NCI-H1092 treated with DMSO at 0.1 percent for 48 hours (cell line): Measurements from ENCODE around the gene CREBL2.

Source experiments
- DNase-seq: peaks from one replicate; lab custom pipeline; 2025; lab: John Stamatoyannopoulos, UW

Gene CREBL2

DNA sequence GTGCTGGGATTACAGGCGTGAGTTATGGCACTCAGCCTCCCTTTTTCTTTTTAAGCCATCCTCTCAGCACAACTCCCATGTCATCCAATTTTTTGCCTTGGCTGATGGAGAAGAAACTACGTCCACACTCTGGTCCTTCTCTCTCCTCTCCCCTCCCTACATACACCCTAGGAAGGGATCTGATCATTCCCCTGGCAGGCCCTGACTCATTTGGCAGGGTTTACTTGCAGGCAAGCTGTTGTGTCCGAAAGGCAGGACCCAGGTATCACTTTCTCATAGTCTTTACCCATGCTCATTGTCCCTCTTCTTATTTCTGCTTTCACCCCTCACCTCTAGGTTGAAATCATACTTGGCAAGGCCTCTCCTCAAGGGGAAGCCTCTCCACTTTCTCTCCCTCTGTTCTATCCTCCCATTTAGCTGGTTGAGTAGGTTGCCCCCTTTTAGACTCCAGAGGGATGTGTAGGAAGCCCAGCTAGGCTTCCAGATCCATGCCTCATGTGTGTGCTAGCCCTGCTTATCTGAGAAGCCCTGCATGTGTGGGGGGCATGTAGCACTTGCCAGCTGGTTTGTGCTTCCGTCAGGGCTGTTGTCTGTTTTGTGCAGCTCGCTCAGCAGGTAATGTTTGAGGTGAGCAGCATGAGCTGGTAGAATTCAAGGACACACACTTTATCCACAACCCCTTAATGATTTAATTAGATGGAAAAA, 69.5 kb downstream of the CREBL2 start:
- DNase-seq, result no peak

DNA sequence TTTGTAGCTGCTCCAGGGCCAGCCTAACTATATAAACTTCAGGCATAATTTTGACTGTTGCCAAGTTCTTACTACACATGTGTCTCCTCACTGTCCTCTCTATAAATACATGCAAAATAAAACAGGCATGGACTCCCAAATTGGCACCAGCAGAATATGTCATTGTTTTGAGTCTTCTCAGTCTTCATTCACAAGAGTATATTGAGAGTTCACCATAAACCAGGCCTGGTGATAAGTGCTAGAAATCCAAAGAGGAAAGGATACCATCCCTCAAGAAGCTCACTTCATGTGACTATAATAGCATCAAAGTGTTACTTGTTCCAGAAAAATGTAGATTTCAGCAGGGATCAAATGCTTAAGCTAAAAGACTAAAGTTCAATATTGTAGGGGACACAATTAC, 70.6 kb downstream of the CREBL2 start:
- DNase-seq, result no peak

- no peak for DNase-seq
These were observed 71.5 kb downstream of the CREBL2 start for GRCh38 chr12:12683136-12683697.

DNA sequence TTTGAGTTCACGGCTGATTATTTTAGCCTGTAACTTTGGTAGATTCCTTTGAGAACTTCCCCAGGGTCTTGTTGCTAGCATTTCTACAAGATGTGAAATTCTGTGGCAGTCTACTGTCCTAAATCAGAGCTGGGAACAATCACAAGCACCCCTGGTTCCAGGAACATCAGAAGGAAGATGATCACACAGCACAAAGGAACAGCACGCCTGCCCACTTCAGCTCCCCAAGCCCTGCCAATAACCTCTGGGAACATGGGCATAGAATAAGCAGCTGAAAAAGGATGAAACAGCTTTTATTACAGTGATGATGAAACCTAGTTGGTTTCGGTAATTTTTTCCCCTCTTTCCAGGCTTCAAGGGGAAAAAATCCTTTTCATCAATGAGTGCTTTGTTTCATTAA, 72.0 kb downstream of the CREBL2 start:
- DNase-seq, result peak; percentile 64

DNA sequence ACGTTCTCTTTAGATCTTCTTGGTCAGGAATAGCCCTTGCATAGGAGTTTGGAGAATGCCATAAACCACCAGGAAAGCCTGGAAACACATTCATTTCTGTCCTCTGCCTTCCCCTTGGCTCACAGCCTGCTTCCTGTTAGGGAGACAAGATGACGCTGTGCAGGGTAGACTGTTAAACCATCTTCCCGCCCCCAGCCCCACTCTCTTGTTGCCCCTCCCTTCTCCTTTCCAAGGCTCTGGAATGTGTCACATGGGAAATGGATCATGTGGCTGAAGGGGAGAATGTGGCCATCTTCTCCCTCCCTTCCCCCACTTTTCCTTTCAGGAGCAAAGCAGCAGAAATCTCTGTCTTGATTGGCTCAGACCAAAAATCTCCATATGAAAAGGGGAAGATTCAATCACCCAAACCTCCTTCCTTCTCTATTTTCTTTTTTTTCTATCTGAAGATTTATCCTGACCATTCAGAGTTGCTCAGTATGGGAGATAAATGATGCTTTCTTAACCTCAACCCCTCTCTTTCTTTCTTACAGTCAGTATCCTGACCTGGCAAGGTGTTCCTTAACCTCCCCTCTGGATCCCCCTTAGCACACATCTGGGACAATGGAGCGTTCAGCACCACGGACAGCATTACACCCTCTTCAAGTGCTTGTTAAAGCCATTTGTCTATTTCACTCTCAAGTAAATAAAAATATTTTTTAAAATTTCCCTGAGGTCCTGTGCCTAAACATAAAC, 72.9 kb downstream of the CREBL2 start:
- DNase-seq, result peak; percentile 85

DNA sequence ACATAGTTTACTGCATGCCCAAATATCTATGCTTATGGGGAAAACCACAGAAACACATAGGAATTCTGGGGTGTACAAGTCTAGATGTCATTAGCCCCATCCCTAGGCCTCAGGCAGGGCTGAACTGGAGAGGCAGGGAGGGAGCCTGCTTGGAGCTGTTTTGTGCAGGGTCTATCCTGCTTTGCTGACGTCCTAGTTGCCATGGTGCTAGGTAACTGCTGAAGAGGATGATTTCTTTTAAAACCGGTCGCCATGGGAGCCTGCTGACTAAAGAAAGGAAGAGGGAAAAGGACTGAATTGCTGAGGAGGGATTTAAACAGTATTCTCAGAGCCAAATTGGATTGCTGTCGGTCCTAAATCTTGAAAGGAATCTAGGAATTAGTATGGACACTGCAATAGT, 73.6 kb downstream of the CREBL2 start:
- DNase-seq, result peak; percentile 82

DNA sequence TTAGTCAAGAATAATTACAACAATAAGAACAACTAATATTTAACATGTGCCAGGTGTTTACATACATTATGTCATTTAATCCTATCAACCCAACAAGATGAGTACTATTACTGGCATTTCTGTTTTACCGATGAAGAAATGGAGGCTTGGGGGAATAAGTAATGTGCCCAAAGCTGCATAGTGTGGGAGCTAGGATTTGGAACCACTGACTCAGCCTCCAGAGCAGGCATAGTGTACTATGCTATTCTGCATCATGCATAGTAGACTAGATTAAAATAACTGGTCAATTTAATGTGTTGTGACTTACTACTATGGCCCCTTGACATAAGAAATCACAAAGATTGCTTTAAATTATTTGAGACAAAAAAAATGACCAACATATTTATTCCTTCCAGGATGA, 74.8 kb downstream of the CREBL2 start:
- no peak for DNase-seq

GRCh38 chr12:12686925-12687324, 75.2 kb downstream of the CREBL2 start:
- DNase-seq, result no peak

DNA sequence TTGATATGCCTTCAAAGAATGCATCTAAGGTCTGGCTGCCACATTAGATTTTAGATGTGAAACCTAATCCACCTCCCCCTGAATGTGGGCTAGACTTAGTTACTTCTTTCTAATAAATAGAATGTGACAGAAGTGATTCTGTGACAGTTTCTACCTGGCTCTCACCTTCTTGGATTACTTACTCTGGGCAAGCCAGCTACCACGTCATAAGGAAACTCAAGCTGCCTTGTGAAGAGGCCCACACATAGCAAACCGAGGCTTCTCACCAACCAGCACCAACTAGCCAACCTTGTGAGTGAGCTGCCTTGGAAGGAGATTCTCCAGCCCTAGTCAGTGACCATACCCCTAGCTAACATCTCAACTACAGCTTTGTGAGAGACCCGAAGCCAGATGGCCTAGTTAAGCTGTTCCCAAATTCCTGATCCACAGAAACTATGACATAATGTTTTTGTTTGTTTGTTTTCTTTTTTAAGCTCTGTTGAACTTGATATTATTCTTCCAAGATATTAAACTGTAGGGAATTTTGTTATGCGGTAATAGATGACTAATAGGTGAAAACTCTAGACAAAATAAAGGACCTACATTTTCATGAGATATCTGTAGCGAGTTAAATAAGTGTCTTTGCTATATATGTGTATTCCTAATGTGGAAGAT, 78.1 kb downstream of the CREBL2 start:
- DNase-seq, result no peak

DNA sequence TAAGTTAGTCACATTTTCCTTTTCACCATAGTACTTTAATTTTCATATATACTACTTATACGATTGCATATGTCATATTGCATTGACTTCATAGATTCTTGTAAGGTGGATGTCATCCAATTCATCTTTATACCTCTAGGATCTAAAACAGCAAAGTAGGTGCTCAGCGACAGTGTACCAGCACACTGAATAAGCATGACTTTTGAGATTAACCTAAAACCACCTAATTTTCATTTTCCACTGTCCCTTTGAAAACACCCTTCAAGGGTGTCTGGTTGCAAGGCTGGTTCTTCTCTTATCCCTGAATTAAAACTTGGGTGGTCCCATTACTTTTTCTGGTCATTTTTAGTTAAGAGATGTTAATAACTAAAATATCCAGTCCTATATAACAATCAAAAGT, 79.9 kb downstream of the CREBL2 start:
- no peak for DNase-seq

GRCh38 chr12:12693111-12693671, 81.5 kb downstream of the CREBL2 start:
- DNase-seq, result no peak
